ENCODE measurements around the gene MAJIN. TPM values are rescaled to one million over a fixed set of nuclear protein-coding genes. Genes with fewer than 3 reads are reported as not detected.
A peak's percentile ranks its signal among the peaks of the same experiment; 100 is the strongest.

Gene MAJIN
- total RNA-seq, 1 experiment from 2014 or later = not detected

GRCh38 chr11:64998141-64998540, 26.2 kb upstream of the MAJIN start:
- Mint-ChIP-seq H3K27ac (peak overlapping the region; percentile 66; the same call in 1 of the 2 replicates), H3K36me3 (no peaks in the 10 kb centered on the region), H3K4me1 (peaks cover 18% of the 10 kb centered on the region), H3K9me3 (no peaks in the 10 kb centered on the region), H3K4me3 (peak overlapping the region; percentile 51), H3K27me3 (ENCODE audit: low read depth) (no peaks in the 10 kb centered on the region)
- POLR2A ChIA-PET = no interaction called here
- DNase-seq (ENCODE audit: low spot score) (no peak), ATAC-seq (no peak)
- CTCF ChIA-PET = interaction anchor here (0.6 to 4.5 kb wide), 7 partner anchors 10 to 150 kb away, joined by 4 to 39 read pairs (median 13); partner anchors contain the start of genes ARL2, GPHA2 and PPP2R5B
- TF ChIP-seq, protein P1, sequence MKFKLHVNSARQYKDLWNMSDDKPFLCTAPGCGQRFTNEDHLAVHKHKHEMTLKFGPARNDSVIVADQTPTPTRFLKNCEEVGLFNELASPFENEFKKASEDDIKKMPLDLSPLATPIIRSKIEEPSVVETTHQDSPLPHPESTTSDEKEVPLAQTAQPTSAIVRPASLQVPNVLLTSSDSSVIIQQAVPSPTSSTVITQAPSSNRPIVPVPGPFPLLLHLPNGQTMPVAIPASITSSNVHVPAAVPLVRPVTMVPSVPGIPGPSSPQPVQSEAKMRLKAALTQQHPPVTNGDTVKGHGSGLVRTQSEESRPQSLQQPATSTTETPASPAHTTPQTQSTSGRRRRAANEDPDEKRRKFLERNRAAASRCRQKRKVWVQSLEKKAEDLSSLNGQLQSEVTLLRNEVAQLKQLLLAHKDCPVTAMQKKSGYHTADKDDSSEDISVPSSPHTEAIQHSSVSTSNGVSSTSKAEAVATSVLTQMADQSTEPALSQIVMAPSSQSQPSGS (CRISPR knock-in tag; IDR thresholded peaks at IDR 0.05; ENCODE audit: borderline replicate concordance, low read depth) = no peak
- TF ChIP-seq, protein P2, sequence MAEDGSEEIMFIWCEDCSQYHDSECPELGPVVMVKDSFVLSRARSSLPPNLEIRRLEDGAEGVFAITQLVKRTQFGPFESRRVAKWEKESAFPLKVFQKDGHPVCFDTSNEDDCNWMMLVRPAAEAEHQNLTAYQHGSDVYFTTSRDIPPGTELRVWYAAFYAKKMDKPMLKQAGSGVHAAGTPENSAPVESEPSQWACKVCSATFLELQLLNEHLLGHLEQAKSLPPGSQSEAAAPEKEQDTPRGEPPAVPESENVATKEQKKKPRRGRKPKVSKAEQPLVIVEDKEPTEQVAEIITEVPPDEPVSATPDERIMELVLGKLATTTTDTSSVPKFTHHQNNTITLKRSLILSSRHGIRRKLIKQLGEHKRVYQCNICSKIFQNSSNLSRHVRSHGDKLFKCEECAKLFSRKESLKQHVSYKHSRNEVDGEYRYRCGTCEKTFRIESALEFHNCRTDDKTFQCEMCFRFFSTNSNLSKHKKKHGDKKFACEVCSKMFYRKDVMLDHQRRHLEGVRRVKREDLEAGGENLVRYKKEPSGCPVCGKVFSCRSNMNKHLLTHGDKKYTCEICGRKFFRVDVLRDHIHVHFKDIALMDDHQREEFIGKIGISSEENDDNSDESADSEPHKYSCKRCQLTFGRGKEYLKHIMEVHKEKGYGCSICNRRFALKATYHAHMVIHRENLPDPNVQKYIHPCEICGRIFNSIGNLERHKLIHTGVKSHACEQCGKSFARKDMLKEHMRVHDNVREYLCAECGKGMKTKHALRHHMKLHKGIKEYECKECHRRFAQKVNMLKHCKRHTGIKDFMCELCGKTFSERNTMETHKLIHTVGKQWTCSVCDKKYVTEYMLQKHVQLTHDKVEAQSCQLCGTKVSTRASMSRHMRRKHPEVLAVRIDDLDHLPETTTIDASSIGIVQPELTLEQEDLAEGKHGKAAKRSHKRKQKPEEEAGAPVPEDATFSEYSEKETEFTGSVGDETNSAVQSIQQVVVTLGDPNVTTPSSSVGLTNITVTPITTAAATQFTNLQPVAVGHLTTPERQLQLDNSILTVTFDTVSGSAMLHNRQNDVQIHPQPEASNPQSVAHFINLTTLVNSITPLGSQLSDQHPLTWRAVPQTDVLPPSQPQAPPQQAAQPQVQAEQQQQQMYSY (CRISPR knock-in tag; IDR thresholded peaks at IDR 0.05) = no peak
- no peak for TF ChIP-seq ATF1 (CRISPR knock-in tag; IDR thresholded peaks at IDR 0.05)
- TF ChIP-seq HMGA2 (CRISPR knock-in tag; IDR thresholded peaks at IDR 0.05) = no peak
- TF ChIP-seq ZNF232 (CRISPR knock-in tag; IDR thresholded peaks at IDR 0.05) = no peak
- no peak for TF ChIP-seq CREM (CRISPR knock-in tag; IDR thresholded peaks at IDR 0.05)

- POLR2A ChIA-PET = interaction anchor here (0.5 to 1.6 kb wide), 9 partner anchors 18 to 1465 kb away, joined by 3 to 5 read pairs (median 3); partner anchors contain the start of genes CDC42EP2 and SF1
- Mint-ChIP-seq H3K9me3 (no peaks in the 10 kb centered on the region), H3K27me3 (ENCODE audit: low read depth) (no peaks in the 10 kb centered on the region), H3K27ac (peak within 1 kb of the TSS; percentile 78), H3K36me3 (no peaks in the 10 kb centered on the region), H3K4me1 (peaks cover 18% of the 10 kb centered on the region), H3K4me3 (peak within 1 kb of the TSS; percentile 56)
- CTCF ChIA-PET = interaction anchor here (0.6 to 4.5 kb wide), 37 partner anchors 8 to 548 kb away, joined by 3 to 39 read pairs (median 5); partner anchors contain the start of genes ARL2, ATG2A, CDC42BPG and FAU
- DNase-seq (ENCODE audit: low spot score) (peak; percentile 76), ATAC-seq (peak; percentile 97)
- TF ChIP-seq EMX1 (CRISPR knock-in tag; IDR thresholded peaks at IDR 0.05) (no peak), USF2 (CRISPR knock-in tag; IDR thresholded peaks at IDR 0.05) (peak; percentile 77), GABPB1 (CRISPR knock-in tag; IDR thresholded peaks at IDR 0.05) (peak; percentile 62; the same call in 1 of the 2 replicates), TP53 (CRISPR knock-in tag; IDR thresholded peaks at IDR 0.05) (no peak), ZBTB21 (CRISPR knock-in tag; IDR thresholded peaks at IDR 0.05; ENCODE audit: borderline replicate concordance) (no peak), SMAD4 (CRISPR knock-in tag; IDR thresholded peaks at IDR 0.05) (no peak), TCF7 (CRISPR knock-in tag; IDR thresholded peaks at IDR 0.05; ENCODE audit: low read depth) (no peak), ATF3 (CRISPR knock-in tag; conservative IDR thresholded peaks at IDR 0.05) (no peak), AR (CRISPR knock-in tag; IDR thresholded peaks at IDR 0.05) (no peak), IRF2 (CRISPR knock-in tag; IDR thresholded peaks at IDR 0.05; ENCODE audit: borderline replicate concordance, low read depth) (no peak)
- TF ChIP-seq, protein P3, sequence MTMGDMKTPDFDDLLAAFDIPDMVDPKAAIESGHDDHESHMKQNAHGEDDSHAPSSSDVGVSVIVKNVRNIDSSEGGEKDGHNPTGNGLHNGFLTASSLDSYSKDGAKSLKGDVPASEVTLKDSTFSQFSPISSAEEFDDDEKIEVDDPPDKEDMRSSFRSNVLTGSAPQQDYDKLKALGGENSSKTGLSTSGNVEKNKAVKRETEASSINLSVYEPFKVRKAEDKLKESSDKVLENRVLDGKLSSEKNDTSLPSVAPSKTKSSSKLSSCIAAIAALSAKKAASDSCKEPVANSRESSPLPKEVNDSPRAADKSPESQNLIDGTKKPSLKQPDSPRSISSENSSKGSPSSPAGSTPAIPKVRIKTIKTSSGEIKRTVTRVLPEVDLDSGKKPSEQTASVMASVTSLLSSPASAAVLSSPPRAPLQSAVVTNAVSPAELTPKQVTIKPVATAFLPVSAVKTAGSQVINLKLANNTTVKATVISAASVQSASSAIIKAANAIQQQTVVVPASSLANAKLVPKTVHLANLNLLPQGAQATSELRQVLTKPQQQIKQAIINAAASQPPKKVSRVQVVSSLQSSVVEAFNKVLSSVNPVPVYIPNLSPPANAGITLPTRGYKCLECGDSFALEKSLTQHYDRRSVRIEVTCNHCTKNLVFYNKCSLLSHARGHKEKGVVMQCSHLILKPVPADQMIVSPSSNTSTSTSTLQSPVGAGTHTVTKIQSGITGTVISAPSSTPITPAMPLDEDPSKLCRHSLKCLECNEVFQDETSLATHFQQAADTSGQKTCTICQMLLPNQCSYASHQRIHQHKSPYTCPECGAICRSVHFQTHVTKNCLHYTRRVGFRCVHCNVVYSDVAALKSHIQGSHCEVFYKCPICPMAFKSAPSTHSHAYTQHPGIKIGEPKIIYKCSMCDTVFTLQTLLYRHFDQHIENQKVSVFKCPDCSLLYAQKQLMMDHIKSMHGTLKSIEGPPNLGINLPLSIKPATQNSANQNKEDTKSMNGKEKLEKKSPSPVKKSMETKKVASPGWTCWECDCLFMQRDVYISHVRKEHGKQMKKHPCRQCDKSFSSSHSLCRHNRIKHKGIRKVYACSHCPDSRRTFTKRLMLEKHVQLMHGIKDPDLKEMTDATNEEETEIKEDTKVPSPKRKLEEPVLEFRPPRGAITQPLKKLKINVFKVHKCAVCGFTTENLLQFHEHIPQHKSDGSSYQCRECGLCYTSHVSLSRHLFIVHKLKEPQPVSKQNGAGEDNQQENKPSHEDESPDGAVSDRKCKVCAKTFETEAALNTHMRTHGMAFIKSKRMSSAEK (CRISPR knock-in tag; IDR thresholded peaks at IDR 0.05; ENCODE audit: borderline replicate concordance) = no peak
- TF ChIP-seq, protein P4, sequence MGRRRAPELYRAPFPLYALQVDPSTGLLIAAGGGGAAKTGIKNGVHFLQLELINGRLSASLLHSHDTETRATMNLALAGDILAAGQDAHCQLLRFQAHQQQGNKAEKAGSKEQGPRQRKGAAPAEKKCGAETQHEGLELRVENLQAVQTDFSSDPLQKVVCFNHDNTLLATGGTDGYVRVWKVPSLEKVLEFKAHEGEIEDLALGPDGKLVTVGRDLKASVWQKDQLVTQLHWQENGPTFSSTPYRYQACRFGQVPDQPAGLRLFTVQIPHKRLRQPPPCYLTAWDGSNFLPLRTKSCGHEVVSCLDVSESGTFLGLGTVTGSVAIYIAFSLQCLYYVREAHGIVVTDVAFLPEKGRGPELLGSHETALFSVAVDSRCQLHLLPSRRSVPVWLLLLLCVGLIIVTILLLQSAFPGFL (CRISPR knock-in tag; IDR thresholded peaks at IDR 0.05; ENCODE audit: borderline replicate concordance) = no peak
Measured at GRCh38 chr11:64996710-64997380, 24.9 kb upstream of the MAJIN start, which contains the start of gene BATF2. Gene BATF2 (minus strand): TSS chr11:64996971. CDS start chr11:64996914, 57 bp downstream.

Measured in WTC11 (cell line).